ENCODE data around the gene MLIP.

DNA sequence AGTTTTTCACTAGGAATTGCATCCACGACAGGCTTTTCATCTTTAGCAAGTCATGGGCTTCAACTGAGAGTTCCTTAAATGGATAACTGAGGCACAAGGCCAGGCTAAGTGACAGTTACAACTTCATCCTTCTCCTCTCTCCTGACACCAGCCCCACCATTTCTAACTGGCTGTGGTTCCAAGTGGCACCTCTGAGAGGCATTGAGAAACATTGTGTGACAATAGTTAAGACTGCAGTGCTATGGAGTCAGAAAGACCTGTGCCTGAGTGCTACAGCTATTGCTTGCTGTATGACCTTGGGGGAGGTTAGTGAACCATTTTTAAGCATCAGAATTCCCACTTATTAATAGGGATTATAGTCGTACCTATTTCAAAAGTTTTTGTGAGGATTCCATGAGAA is 26.2 kb upstream of the MLIP start:
- TF ChIP-seq, protein P1, sequence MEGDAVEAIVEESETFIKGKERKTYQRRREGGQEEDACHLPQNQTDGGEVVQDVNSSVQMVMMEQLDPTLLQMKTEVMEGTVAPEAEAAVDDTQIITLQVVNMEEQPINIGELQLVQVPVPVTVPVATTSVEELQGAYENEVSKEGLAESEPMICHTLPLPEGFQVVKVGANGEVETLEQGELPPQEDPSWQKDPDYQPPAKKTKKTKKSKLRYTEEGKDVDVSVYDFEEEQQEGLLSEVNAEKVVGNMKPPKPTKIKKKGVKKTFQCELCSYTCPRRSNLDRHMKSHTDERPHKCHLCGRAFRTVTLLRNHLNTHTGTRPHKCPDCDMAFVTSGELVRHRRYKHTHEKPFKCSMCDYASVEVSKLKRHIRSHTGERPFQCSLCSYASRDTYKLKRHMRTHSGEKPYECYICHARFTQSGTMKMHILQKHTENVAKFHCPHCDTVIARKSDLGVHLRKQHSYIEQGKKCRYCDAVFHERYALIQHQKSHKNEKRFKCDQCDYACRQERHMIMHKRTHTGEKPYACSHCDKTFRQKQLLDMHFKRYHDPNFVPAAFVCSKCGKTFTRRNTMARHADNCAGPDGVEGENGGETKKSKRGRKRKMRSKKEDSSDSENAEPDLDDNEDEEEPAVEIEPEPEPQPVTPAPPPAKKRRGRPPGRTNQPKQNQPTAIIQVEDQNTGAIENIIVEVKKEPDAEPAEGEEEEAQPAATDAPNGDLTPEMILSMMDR (IDR thresholded peaks at IDR 0.05 in 8 of 11, conservative IDR thresholded peaks at IDR 0.05 in 3 of 11), result no peak
- TF ChIP-seq POLR2A (IDR thresholded peaks at IDR 0.05), result no peak
- no peak for TF ChIP-seq POLR2AphosphoS5 (IDR thresholded peaks at IDR 0.05)

Data from spleen (tissue), 7 donors.